AG09319 (cell line): Measurements from ENCODE around the gene SSTR5.

Experiments used
- DNase-seq: peaks from one replicate; pipeline ENCODE4 v3.0.0-alpha.2; 2010; ENCODE audit warnings: low read depth; ENCODE audit errors: extremely low read depth
- TF ChIP-seq, protein P1 (sequence below): IDR thresholded peaks from 2 replicates; pipeline ENCODE4 v1.5.1; 2011; ENCODE audit warnings: low read depth, mild to moderate bottlenecking, inconsistent platforms, low read length, moderate library complexity

The SSTR5 gene

DNA sequence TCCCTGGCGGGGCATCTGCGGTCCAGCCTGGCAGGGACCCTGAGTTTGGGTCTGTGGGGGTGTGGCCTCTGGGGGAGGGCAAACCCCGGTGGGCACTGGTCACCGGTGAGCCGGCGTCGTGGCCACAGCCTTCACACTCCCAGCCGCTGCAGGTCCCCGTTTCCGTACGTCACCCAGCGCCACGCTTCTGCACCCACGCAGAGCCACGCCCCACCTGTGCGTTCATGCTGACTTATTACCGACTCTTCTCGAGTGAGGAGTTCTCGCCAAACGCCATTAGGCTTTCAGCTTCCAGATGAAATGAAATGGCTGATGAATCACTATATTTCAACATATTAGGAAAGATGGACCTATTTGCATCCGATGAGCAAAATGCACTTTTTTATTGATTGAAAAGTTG lies 8.8 kb upstream of the SSTR5 start:
- TF ChIP-seq, protein P1, sequence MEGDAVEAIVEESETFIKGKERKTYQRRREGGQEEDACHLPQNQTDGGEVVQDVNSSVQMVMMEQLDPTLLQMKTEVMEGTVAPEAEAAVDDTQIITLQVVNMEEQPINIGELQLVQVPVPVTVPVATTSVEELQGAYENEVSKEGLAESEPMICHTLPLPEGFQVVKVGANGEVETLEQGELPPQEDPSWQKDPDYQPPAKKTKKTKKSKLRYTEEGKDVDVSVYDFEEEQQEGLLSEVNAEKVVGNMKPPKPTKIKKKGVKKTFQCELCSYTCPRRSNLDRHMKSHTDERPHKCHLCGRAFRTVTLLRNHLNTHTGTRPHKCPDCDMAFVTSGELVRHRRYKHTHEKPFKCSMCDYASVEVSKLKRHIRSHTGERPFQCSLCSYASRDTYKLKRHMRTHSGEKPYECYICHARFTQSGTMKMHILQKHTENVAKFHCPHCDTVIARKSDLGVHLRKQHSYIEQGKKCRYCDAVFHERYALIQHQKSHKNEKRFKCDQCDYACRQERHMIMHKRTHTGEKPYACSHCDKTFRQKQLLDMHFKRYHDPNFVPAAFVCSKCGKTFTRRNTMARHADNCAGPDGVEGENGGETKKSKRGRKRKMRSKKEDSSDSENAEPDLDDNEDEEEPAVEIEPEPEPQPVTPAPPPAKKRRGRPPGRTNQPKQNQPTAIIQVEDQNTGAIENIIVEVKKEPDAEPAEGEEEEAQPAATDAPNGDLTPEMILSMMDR, result no peak
- DNase-seq, result no peak

DNA sequence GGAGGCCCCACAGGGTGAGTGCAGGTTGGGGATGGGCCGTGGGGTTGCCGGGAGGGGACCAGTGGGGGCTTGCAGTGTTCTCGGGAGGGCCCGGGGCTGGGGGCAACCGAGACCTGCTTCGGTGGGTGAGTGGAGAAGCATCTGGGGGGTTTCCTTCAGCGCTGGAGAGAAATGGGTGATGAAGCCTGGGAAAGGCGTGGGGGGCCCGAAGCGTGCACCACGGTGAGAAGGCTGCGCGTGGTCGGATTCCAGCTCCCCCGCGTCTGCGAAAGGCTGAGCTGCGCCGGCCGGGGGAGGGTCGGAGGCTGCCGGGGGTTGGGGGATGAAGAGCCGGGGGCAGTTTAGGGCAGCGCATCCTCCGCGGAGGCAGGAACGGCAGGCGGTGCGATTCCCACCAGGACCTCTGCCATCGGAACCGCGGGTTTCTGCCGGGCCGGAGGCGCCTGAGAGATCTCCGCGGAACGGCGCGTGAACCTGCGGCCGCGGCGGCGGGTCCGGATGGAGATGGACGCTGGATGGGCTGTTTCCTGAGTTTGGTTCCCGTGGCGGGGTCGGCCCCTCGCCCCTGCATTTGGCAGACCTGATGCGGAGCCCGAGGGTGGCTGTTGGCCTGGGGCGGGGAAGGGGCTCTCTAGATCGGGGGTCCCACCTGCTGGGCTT lies 6.9 kb upstream of the SSTR5 start:
- DNase-seq, result no peak
- TF ChIP-seq, protein P1, result no peak

DNA sequence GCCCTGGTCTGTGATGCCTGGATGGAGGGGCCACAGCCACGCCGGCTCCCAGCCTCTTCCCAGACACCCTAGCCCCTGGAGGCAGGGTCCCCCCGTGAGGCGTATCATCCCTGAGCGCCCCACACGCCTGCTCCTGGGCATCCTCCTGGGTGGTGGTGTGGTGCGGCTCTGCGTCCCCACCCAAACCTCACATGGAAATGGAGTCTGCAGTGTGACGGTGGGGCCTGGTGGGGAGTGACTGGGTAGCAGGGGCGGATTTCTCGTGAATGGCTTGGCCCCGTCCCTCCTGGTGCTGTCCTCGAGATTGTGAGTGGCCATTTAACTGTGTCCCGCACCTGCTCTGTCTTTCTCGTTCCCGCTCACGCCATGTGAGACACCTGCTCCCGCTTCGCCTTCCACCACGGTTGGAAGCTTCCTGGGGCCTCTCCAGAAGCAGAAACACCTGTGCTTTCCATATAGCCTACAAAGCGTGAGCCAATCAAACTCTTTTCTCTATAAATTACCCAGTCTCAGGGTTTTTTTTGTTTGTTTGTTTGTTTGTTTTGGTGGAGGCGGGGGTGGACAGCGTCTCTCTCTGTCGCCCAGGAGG lies 5.9 kb upstream of the SSTR5 start:
- TF ChIP-seq, protein P1, result no peak
- DNase-seq, result no peak

DNA sequence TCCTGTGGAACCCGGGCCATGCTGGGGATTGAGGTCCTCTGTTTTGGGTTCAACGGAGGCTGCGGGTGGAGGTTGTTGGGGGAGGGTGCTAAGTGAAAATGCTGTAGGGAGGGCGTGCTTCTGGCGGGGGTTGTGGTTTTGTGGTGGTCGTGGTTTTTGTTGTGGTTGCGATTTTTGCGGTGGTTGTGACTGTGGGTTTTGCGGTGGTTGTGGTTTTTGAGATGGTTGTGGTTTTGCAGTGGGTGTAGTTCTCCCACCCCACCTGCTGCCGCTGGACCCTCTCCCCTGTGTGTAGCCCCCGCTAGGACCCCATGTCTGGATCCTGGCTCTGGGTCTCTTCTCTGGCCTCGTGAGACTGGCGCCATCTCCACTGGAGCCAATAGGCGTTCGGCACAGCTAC lies 4.9 kb upstream of the SSTR5 start:
- DNase-seq, result no peak

DNA sequence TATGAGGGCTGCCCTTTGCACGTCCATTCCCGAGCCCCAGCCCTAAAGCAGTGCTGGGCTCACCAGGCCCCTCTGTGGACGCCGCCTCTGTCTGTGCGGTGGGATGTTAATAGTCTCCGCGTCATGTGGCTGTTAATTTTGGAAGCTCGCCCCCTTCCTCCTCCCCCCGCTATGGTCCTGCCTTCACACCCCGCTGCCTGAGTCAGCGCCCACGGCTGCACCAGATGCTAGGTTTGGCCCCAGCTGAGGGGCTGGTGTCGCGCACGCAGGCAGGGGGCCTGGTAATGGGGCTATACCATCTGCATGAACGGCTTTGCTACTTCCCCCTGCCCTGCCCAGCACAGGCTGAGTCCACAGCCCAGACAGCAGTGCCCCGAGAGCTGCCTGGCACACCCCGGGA lies 4.1 kb upstream of the SSTR5 start:
- DNase-seq, result no peak
- TF ChIP-seq, protein P1, result no peak

More for the DNA sequence above, 4.9 kb upstream of the SSTR5 start:
- TF ChIP-seq, protein P1, result no peak

DNA sequence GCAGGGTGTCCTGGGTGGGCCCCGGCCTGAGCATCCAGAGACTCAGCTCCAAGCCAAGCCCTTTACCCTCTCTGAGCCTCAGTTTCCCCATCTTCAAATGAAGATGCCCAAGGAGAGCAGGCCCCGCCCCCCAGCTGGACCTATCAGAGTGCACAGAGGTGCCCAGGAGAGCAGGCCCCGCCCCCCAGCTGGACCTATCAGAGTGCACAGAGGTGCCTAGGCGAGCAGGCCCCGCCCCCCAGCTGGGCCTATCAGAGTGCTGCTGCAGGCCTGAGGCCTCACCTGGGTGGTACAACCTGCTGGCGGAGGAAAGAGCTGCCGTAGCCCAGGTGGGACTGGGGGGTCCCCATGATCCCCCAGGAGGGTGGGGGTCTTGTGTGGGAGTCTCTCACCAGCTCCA lies 3.4 kb upstream of the SSTR5 start:
- DNase-seq, result no peak
- TF ChIP-seq, protein P1, result no peak

DNA sequence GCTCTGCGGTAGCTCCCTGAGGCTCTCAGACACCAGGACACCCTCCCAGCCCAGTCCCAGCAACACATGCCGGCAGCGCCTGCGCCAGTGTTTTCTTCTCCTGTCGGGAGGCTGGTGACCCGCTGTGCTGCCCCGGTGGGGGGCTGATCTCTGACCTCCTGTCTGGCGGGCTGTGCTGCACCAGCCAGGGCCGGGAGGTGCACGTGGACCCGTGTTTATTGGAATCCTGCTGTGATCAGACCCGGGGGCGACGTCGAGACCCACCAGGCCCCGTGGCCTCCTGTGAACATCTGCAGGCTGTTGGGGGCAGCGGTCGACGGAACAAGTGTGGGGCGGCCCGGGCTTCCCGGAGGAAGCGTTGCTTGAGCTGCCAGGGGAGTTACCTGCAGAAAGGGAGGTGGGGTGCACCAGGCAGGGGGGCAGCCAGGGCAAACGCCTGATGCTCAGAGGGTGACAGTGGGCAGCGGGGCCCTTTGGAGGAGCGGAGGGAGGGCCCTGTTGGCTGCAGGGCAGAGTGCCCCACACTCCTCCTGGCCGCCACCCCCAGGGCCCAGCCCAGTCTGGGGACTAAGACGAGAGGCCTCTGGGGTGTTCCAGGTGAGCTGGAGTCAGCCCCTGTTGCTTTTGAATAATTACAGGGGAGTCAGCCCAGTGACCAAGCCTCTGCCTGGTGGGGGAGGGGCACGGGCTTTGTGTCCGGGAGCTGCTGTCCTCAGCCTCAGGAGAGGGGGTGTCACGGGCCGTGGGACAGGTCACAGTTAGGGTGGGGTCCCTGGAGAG lies 2.3 kb upstream of the SSTR5 start:
- TF ChIP-seq, protein P1, result no peak
- DNase-seq, result no peak
